WI38 (cell line): ENCODE results near the gene BLM.

ENCODE experiments used
- H3K4me3 ChIP-seq: 2 replicates; pipeline ENCODE4 v1.5.1; 2011; ENCODE audit warnings: low read depth, mild to moderate bottlenecking, control low read depth, low read length
- TF ChIP-seq, protein P1 (sequence below): IDR thresholded peaks from 2 replicates; pipeline ENCODE4 v1.5.1; 2012; ENCODE audit warnings: low read depth, mild to moderate bottlenecking, control low read depth, low read length

Gene BLM

GRCh38 chr15:90679959-90680358 is 37.2 kb upstream of the BLM start:
- no peak overlapping the region for H3K4me3 ChIP-seq
- TF ChIP-seq, protein P1, sequence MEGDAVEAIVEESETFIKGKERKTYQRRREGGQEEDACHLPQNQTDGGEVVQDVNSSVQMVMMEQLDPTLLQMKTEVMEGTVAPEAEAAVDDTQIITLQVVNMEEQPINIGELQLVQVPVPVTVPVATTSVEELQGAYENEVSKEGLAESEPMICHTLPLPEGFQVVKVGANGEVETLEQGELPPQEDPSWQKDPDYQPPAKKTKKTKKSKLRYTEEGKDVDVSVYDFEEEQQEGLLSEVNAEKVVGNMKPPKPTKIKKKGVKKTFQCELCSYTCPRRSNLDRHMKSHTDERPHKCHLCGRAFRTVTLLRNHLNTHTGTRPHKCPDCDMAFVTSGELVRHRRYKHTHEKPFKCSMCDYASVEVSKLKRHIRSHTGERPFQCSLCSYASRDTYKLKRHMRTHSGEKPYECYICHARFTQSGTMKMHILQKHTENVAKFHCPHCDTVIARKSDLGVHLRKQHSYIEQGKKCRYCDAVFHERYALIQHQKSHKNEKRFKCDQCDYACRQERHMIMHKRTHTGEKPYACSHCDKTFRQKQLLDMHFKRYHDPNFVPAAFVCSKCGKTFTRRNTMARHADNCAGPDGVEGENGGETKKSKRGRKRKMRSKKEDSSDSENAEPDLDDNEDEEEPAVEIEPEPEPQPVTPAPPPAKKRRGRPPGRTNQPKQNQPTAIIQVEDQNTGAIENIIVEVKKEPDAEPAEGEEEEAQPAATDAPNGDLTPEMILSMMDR = no peak

- no peak overlapping the region for H3K4me3 ChIP-seq
- TF ChIP-seq, protein P1 = no peak
Observed at GRCh38 chr15:90680371-90680935, 36.7 kb upstream of the BLM start.

- TF ChIP-seq, protein P1 = no peak
Observed at GRCh38 chr15:90681056-90681455, 36.1 kb upstream of the BLM start.

GRCh38 chr15:90681480-90681879 is 35.7 kb upstream of the BLM start:
- TF ChIP-seq, protein P1 = no peak

More at GRCh38 chr15:90681056-90681455, 36.1 kb upstream of the BLM start:
- H3K4me3 ChIP-seq = no peak overlapping the region

GRCh38 chr15:90683371-90683770 is 33.8 kb upstream of the BLM start:
- H3K4me3 ChIP-seq = no peak overlapping the region
- TF ChIP-seq, protein P1 = no peak

More at GRCh38 chr15:90681480-90681879, 35.7 kb upstream of the BLM start:
- H3K4me3 ChIP-seq = no peak overlapping the region

GRCh38 chr15:90683876-90684275 is 33.3 kb upstream of the BLM start:
- TF ChIP-seq, protein P1 = no peak
- H3K4me3 ChIP-seq = no peak overlapping the region

GRCh38 chr15:90684281-90684680 is 32.9 kb upstream of the BLM start:
- TF ChIP-seq, protein P1 = no peak
- H3K4me3 ChIP-seq = no peak overlapping the region
